Posterior vena cava (tissue), 2 donors: ENCODE data around the gene NEO1. TPM values are rescaled to one million over a fixed set of nuclear protein-coding genes. Genes with fewer than 3 reads are reported as not detected.

Experiments
- DNase-seq: peaks from one replicate; pipeline ENCODE4 v3.0.0-alpha.2; 2020; ENCODE audit warnings: low spot score
- intact Hi-C, 2 donors: fragments of 100-400 bp; cut with DNase I; formaldehyde crosslinking; loops; one replicate each; pipeline versions ENCODE4 v1.14.1 to v1.14.2; 2022 to 2023
- total RNA-seq, 2 donors: library from RNA; stranded (reverse); fragmentation: NEBNext Ultra II Directional; extraction: Animal tissue kit (Norgen Biotek cat#: 25700); gene quantifications; one replicate each; pipeline ENCODE4 v1.2.1, GENCODE V29; 2021
- donor health status: DM: yes; HTN: yes; CAD: no.
- donor health status: DM: yes; HTN: yes; CAD: no.

NEO1 gene
- total RNA-seq, 2 donors from 2014 or later, result 24.5 to 28.7 TPM

DNA sequence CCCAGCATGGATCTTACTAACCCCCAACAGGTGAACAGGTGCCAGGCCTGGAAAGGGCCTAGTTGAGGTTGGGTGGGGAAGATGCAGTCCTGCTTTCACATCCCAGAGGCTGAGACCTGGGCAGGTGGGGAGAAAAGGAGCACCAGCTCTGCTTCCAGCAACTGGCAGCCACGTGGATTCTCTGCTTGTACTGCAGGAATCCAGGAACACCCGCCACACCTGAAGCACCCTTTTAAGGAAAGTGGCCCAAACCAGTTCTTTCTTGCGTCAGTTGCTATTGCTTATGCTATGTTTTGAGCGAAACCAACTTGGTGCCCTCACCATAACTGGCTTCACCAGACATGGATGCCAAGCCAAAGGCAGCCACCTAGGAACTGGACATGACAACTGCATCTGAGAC lies 28.1 kb upstream of the NEO1 start:
- DNase-seq, result no peak

GRCh38 chr15:73026511-73027054 lies 25.7 kb upstream of the NEO1 start:
- intact Hi-C loops, result no loop called here
- DNase-seq, result no peak

More for the DNA sequence above, 28.1 kb upstream of the NEO1 start:
- intact Hi-C loops, result loop anchor here in 1 of 2 donors (2.0 kb wide), 1 partner anchor 47 kb away; no protein-coding TSS in a partner anchor

GRCh38 chr15:73028031-73028430 lies 24.2 kb upstream of the NEO1 start:
- DNase-seq, result no peak
- intact Hi-C loops, result no loop called here

DNA sequence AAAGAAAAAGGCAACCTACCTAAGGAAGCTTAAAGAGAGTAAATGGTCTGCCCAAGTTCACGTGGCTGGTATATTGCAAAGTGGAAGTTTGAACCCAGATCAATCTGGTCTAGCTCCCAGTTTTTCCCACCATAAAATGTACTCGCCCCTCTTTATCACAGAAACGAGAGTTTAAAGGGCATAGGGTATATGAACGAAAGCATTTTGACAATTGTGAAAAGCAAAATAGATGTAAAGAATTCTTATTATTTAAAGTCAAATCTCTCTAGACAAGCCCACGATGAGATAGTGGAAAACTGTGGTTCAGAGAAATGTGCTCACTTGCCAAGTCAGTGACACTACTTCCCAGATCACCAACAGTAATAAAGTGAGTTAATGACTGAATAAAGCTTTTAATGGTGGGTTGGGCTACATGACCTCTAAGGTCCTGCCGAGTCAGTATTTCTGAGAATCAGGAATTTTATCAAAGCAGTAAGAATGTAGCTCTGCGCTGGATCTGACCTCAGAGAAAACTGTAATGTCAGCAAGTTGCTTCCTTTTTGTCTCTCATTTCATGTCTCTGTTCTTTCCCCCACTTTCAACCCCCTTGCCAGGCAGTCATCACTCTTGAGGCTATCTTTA lies 23.3 kb upstream of the NEO1 start:
- intact Hi-C loops, result no loop called here
- no peak for DNase-seq

GRCh38 chr15:73030122-73030679 lies 22.1 kb upstream of the NEO1 start:
- intact Hi-C loops, result no loop called here
- no peak for DNase-seq

- DNase-seq, result no peak
Observed at GRCh38 chr15:73031648-73032047, 20.6 kb upstream of the NEO1 start.

GRCh38 chr15:73033611-73034010 lies 18.7 kb upstream of the NEO1 start:
- intact Hi-C loops, result no loop called here

More at GRCh38 chr15:73031648-73032047, 20.6 kb upstream of the NEO1 start:
- intact Hi-C loops, result no loop called here

GRCh38 chr15:73034221-73034620 lies 18.0 kb upstream of the NEO1 start:
- intact Hi-C loops, result no loop called here
- no peak for DNase-seq

More at GRCh38 chr15:73033611-73034010, 18.7 kb upstream of the NEO1 start:
- DNase-seq, result no peak

GRCh38 chr15:73035221-73035620 lies 17.0 kb upstream of the NEO1 start:
- DNase-seq, result no peak
- intact Hi-C loops, result no loop called here

DNA sequence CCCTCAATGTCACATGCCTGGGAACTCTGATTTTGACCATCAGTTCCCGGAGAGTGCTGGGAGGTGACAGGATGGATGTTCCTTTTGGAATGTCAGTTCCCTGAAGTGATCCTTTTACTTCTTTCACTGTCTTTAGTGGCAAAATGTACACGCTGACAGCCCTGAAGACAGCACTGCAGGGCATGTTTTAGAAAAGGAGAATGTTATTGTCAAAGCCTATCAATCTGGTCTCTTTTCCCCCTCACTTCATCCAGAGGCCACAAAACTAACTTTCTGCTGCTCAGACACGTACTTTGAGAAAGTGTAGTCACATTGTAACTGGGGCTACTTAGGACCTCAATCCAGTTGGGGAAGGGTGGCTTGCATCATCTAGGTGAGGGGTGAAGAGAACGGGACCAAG lies 14.0 kb upstream of the NEO1 start:
- no peak for DNase-seq
- intact Hi-C loops, result no loop called here

DNA sequence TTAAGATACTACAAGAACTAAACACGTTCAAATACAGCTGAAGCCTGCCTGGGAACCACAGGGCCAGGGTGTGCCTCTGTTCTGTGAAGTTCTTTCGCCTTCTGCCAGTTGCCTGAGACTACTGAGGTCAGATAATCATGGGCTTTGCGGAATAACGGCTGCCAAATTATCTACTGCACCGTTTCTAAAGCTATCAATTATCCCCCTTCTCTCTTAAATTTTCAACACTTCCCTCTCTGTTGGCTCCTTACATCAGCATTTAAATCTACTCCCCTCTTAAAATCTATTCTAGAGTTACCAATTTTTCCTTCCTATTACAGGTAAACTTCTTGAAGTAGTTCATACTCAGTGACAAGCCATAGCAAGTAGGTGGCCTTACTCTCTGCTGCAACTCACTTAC lies 6.2 kb upstream of the NEO1 start:
- intact Hi-C loops, result loop anchor here in 1 of 2 donors (10.0 kb wide), 1 partner anchor 51 kb away; no protein-coding TSS in a partner anchor
- no peak for DNase-seq

- no peak for DNase-seq
- intact Hi-C loops, result loop anchor here in 1 of 2 donors (10.0 kb wide), 1 partner anchor 53 kb away; no protein-coding TSS in a partner anchor
Observed at GRCh38 chr15:73047882-73048281, 4.4 kb upstream of the NEO1 start.

DNA sequence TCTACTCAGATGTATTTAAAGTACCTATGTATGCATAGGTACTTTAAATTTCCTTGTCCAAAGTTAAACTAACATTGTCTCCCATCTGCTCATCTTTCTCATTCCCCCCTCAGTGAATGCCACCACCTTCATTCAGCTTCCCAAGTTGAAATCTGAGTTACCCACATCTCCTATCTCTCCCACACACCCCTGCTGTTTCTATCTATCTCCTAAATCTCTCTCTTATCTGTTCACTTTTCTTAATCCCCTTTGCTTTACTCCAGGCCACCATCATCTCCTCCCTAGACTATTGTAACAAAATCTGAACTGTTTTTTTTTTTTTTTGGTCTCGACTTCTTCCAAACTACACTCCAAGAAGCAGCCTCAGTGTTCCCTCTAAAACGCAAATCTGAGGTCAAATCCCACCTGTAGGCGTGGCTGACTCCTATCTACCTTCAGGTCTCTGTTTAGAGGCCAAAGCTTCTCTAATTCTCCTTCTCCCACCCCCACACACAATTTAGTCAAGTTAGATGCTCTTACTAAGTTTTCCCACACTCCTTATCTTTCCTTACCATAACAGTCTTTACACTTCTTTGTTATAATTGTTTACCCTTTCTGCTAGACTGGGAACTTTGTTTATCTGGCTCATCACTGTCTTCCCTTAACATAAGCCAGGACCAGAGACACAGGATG lies 3.5 kb upstream of the NEO1 start:
- no peak for DNase-seq
- intact Hi-C loops, result loop anchor here in 1 of 2 donors (10.0 kb wide), 1 partner anchor 54 kb away; no protein-coding TSS in a partner anchor

DNA sequence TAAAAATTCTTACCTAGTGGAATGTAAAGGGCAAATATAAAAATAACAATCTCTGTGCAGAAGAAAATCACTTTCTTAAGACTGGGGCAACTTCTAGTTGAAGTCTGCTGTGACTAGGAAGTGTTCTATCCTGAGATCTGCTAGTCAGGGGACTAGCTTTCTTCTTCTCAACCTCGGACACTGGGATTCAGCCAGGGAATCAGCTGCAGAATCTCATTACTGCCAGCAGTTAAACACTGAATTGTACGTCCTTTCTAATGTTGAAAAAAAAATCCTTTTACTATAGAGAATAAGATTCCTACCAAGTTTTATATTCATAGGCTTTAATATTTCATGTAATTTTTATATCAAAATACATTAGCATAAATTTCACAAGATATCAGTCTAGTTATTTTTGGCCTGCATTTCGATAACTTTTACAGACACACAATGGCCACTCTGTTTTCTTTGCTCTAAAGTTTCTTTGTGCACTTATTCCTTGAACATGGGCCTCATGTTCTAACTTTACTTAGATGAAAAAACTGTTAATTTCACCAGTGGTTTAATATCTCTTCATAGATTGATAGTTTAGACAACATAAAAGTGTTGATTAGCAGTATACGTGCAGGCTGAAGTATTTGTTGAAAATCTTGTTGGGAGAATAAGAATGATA lies 2.6 kb upstream of the NEO1 start:
- no peak for DNase-seq
- intact Hi-C loops, result loop anchor here (10.0 kb wide), 2 partner anchors 55 to 245 kb away; no protein-coding TSS in a partner anchor

DNA sequence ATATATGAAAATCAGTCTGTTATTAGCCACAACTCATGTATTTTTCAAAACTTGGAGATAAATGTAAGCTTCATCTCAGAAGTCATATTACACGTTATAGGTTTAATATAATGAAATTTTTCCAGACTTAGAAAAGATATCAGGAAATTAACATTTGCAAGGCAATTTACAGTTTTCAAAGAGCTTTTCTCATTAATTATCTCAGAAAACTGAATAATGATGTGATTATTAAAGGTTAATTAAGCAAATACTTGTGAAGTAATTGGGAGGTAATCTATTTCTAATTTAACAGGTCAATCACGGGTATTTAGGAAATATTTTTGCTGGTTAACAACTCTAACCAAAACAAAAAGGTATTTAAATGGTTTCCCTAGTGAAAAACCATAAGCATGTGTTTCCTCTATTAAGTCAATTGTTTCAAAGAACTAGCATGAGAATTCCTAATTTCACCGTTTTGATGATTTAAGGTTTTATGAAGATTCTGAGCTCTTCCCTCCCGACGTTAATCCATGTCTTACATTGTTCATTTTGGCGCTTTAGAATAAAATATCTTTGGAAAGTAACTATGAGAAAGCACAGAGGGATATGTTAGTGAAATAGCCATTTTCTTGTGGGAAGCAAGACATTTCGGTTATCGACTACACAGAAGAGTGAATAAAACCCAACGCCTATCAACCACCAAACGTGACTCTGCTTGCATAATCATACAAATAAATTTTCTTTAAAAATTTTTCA lies 1.5 kb upstream of the NEO1 start:
- no peak for DNase-seq
- intact Hi-C loops, result loop anchor here in 1 of 2 donors (10.0 kb wide), 1 partner anchor 246 kb away; no protein-coding TSS in a partner anchor

DNA sequence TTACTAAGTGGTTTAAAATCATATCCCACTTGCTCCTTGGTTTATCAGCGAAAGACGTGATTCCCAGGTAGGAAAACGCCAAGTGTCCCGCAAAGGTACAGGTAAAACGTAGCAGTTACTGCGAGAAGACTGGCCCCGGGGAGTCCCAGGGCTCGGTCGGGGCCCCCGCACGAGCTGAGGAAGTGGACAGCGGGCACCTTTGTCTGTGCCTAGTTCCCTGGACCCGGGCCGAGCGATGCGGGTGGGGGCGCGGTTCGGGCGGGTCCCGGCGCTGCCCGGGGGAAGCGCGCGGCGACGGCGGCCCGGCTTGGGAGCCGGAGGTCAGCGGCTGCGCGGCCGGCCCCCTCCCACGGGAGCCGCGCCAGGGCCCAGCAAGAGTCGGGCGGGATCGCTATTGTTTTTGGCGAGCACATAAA lies 864 bp upstream of the NEO1 start:
- intact Hi-C loops, result loop anchor here in 1 of 2 donors (10.0 kb wide), 1 partner anchor 247 kb away; no protein-coding TSS in a partner anchor
- DNase-seq, result no peak

GRCh38 chr15:73052653-73053397 lies 562 bp downstream of the NEO1 start:
- no peak for DNase-seq
- intact Hi-C loops, result loop anchor here in 1 of 2 donors (10.0 kb wide), 1 partner anchor 248 kb away; no protein-coding TSS in a partner anchor

- intact Hi-C loops, result loop anchor here in 1 of 2 donors (10.0 kb wide), 1 partner anchor 249 kb away; no protein-coding TSS in a partner anchor
- no peak for DNase-seq
Observed at GRCh38 chr15:73053398-73053723, 1.1 kb downstream of the NEO1 start.
